Nucleus accumbens (tissue), 56 donors: Measurements from ENCODE around the gene HIPK2.
A peak's percentile ranks its signal among the peaks of the same experiment; 100 is the strongest.
"Not testable (repeated sequence)": the region's sequence is repeated elsewhere in the genome, so short reads cannot be mapped to it uniquely, and the experiment has no call there.

ENCODE experiments used
- DNase-seq, 56 donors: peaks; one replicate each; lab custom pipeline; 2025; lab: John Stamatoyannopoulos, UW

HIPK2 gene

GRCh38 chr7:139635526-139636302 lies 142.1 kb downstream of the HIPK2 start:
- peak in 1 of 56 donors; percentile 49 for DNase-seq

- DNase-seq: peak in 20 of 56 donors; percentile 15 to 55 (median 36)
Measured at GRCh38 chr7:139634087-139634486, 143.7 kb downstream of the HIPK2 start.

- DNase-seq: no peak
Measured at GRCh38 chr7:139631520-139632031, 146.2 kb downstream of the HIPK2 start.

DNA sequence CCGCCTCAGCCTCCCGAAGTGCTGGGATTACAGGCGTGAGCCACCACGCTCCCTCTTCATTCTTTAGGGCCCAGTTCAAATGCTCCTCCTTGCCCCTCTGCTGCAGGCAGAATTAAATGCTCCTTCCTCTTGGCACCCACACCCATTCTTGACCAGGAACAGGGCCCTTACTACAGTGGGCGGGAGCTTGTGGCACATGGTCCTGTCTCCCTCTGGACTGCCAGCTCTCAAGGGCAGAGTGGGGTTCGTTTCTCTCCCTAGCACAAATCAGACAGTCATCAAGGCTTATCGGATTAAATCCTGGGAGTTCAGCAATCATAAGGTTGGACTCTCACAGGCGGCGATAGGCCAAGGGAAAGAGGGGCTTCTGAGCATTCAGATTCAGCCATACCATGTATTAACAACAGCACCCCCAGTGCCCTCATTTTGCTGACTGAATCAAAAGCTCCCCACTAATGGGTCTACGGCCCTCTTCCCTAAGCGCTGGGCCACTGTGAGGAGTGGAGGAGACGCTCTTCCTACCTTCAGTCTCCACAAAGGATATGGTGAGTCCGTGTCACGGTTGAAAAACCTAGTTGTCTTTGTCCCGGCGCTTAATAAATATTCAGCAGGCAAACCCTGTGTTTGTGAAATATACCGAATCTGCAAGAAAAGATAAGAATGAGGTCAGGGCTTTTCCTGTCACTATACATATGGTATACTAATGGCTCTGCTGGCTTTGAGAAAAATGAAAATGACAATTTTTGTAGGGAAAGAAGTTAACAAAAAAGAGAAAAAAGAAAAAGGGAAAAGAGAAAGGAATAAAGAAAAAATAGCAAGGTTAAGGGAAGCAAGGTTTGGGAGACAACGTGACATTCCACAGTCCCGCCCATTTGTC lies 146.9 kb downstream of the HIPK2 start:
- DNase-seq: no peak

- DNase-seq: no peak
Measured at GRCh38 chr7:139629392-139630082, 148.3 kb downstream of the HIPK2 start.

DNA sequence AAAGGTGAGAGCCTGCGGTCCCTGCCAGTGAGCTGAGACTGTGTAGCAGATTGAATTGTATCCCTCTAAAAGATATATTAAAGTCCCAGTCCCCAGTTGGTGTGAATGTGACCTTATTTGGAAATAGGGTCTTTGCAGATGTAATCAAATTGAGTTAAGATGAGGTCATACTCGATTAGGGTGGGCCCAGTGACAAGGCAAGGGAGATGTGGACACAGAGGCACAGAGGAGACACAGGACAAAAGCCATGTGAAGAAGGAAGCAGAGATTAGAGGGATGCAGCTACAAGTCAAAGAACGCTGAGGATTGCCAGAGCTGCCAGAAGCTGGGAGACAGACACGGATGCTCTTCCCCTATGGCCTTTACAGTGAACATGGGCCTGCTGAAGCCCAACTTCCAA lies 150.0 kb downstream of the HIPK2 start:
- no peak for DNase-seq

GRCh38 chr7:139626817-139627216 lies 151.0 kb downstream of the HIPK2 start:
- DNase-seq: no peak

- DNase-seq: no peak
Measured at GRCh38 chr7:139623518-139623917, 154.3 kb downstream of the HIPK2 start.

DNA sequence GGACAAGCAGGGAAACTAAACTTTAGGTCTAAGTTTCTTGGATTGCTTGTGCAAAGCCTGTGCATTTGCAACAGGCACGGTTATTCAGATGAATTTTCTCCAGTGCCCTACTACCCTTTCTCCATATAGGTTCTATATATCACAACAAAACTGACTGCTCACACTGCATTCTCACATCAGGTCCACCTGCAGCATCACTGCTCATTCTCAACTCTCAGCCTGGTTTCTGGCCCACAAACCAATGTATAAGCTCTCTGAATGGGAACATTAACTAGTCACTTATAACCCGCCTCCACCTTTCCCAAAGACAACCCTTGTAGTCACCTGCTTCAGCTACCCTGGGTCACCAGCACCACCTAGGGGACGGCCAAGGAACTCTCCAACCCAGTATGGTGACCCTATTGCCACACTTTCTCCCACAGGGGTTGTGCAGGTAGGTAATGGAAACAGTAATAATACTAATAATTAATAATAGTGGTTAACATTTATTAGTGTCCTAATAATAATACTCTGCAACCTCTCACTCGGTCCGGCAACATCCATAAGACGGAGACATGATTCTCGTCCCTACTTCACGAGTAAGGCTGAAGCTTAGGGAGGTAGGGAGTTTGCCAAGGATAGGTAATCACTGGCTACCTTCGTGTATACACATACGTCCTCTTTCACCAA lies 157.0 kb downstream of the HIPK2 start:
- DNase-seq: peak in 9 of 56 donors; percentile 10 to 44 (median 21)

- DNase-seq: no peak
Measured at GRCh38 chr7:139619367-139619657, 158.5 kb downstream of the HIPK2 start.

- peak in 27 of 56 donors; percentile 11 to 69 (median 30) for DNase-seq
Measured at GRCh38 chr7:139618482-139619366, 159.1 kb downstream of the HIPK2 start.

DNA sequence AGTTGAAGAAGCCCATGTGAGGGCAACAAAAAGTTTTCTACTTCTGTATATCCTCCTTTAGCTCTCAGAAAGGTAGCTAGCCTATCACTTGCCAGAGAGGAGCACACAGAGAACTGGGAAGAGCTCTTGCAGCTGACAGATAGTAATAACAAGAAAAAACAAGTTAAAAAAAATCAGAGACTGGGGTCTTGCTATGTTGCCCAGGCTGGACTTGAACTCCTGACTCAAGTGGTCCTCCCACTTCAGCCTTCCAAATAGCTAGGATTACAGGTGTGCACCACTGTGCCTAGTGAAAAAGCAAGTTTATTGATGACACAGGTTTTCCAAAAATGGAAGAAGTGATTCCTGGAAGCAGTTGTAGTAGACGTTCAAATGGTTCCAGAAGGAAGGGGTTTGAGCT lies 160.7 kb downstream of the HIPK2 start:
- no peak for DNase-seq

- no peak for DNase-seq
Measured at GRCh38 chr7:139614886-139615285, 162.9 kb downstream of the HIPK2 start.

DNA sequence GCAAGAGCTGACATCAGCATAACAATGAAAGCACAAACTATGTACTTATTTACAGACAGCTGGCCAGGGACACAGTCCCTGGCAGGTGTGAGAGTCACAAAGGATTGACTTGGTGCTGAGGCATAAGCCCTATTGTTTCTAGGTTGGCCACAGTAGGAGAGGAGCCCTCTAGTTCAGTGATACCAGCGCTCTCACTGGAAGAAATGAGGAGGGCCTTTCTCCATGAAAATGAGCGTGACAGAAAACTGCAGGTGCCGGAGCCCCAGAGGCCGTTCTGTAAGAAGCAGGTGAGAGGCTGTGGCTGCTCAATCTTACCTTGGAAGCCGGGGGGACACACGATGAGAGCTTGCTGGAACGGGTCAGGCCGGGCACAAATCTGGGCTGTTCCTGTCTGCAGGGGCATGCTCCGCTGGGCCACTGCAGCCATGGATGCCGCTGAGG lies 163.8 kb downstream of the HIPK2 start:
- DNase-seq: peak in 2 of 56 donors; percentile 13 to 42

DNA sequence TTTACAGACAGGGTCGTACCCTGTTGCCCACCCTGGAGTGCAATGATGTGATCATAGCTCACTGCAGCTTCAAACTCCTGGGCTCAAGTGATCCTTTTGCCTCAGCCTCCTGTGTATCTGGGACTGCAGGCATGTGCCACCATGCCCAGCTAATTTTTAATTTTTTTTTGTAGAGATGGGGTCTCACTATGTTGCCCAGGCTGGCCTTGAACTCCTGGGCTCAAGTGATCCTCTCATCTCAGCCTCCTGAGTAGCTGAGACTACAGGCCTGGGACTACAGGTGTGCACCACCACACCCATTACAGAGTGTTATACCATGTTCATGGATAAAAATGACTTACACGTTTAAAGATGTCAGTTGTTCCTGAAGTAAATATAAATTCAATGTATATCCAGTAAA lies 166.2 kb downstream of the HIPK2 start:
- DNase-seq: not testable (repeated sequence)

DNA sequence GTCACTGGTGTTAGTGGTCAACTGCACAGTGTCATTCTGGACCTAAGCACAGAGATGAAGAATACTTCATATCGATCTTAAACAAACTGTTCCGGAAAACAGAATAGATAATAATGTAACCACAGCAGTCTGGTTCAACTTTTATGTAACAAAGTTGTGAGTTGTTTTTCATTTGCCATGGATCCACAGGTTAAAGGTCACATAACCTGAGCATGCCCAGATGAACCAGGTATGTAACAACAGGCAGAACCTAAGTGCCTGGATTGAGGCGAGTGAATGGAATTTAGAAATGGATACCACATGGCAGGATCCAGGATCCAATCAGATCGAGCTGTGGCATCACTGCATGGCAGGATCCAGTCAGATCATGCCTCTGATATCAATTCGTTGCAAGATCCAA lies 167.2 kb downstream of the HIPK2 start:
- DNase-seq: no peak

- DNase-seq: no peak
Measured at GRCh38 chr7:139603896-139604295, 173.9 kb downstream of the HIPK2 start.

DNA sequence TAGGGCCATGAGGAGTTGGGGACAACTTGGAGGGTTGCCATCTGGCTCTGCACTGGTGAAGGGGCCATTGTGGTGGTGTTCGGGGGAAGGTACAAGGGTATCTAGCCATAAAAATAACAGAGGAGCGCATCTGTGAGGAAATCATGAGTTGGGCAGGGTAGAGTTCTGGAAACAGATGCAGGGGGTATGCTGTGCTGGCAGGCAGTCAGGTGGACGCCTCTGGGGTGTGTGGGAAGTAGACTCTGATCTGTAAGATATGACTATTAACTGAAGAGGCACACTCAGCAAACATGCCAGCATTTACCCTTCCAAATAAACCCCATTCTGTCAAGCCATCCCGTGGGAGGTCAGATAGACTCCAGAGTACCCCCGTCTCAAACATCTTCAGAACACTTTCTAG lies 174.5 kb downstream of the HIPK2 start:
- no peak for DNase-seq

DNA sequence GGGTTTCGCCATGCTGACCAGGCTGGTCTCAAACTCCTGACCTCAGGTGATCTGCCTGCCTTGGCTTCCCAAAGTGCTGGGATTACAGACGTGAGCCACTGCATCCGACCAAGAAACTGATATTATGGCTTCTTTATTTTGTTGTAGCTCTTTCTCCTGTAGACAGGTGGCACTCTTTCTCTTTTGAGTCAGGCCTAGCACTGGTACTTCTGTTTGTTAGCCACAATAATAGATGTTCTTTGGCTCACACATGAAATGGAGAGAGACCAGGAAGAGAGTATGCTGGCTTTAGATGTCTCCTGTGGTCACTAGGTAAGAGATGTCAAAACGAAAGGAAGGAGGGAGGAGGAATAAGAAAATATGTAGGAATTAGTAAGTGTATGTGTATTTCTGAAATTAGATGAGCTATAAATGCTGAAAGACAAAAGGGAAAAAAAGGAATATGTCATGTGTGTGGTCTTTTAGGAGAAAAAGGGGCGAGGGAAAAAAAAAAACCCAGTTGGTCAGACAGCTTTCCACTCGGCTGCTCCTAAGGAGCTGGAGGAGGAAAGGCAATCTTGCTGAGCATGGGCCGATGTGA lies 175.6 kb downstream of the HIPK2 start:
- no peak for DNase-seq
